B cell (primary cell): ENCODE data around the gene ENTHD1. TPM values are rescaled to one million over a fixed set of nuclear protein-coding genes. Genes with fewer than 3 reads are reported as not detected.

ENCODE experiments used
- ATAC-seq: fragments of 200-7000 bp; cut with Tn5 transposase; one replicate; pipeline ENCODE4 v1.10.0; 2021; ENCODE audit warnings: low read depth, mild to moderate bottlenecking, moderate number of reproducible peaks, moderate library complexity
- CTCF ChIA-PET: fragments of 350-600 bp; sonication (Branson Sonifier 250); formaldehyde crosslinking; loops from one replicate; lab custom pipeline; 2021; ENCODE audit warnings: antibody characterized with exemption, inconsistent platforms; lab: Charles Lee
- POLR2A ChIA-PET: fragments of 350-600 bp; sonication (Branson Sonifier 250); formaldehyde crosslinking; loops from one replicate; lab custom pipeline; 2021; ENCODE audit warnings: antibody characterized with exemption; lab: Charles Lee
- DNase-seq: peaks from one replicate; pipeline ENCODE4 v3.0.0; 2013
- H2AFZ ChIP-seq: 2 replicates; pipeline ENCODE4 v1.6.1; 2012; ENCODE audit warnings: mild to moderate bottlenecking, low read depth, low read length; ENCODE audit not compliant: insufficient read depth, poor library complexity, severe bottlenecking
- H3K27ac ChIP-seq, 2 donors: 1 replicate in 1 of 2; 2 replicates in 1 of 2; pipeline ENCODE4 v1.5.1; 2012 to 2013; ENCODE audit warnings: low read length in 2 of 2, mild to moderate bottlenecking in 2 of 2, moderate library complexity in 1 of 2
- H3K27me3 ChIP-seq, 4 experiments: fragments of 200-600 bp in 1 of 4; sonication (generic) in 1 of 4; replicated peaks in 1 of 4; 1 replicate in 2 of 4; 2 replicates in 2 of 4; pipeline versions ENCODE4 v1.6.1 to v1.7.0; 2013 to 2016; ENCODE audit warnings: low read length in 3 of 4, mild to moderate bottlenecking in 2 of 4, mixed read lengths in 1 of 4, moderate library complexity in 1 of 4; ENCODE audit not compliant: insufficient read depth in 4 of 4, control insufficient read depth in 3 of 4; ENCODE audit errors: control extremely low read depth in 1 of 4
- H3K36me3 ChIP-seq, 2 experiments: replicated peaks in 1 of 2; 1 replicate in 1 of 2; 2 replicates in 1 of 2; pipeline versions ENCODE4 v1.6.1 to v1.7.1; 2013; ENCODE audit warnings: low read length in 1 of 2; ENCODE audit not compliant: insufficient read depth in 2 of 2, control insufficient read depth in 1 of 2; ENCODE audit errors: control extremely low read depth in 1 of 2, extremely low read depth in 1 of 2
- H3K4me1 ChIP-seq, 2 donors: fragments of 200-600 bp in 1 of 2; sonication (generic) in 1 of 2; 1 replicate in 1 of 2; 2 replicates in 1 of 2; pipeline versions ENCODE4 v1.5.1 to v1.6.1; 2013 to 2017; ENCODE audit warnings: low read length in 2 of 2; ENCODE audit not compliant: control insufficient read depth in 2 of 2, insufficient read depth in 2 of 2
- H3K4me2 ChIP-seq: replicated peaks from 2 replicates; pipeline ENCODE3; 2012; ENCODE audit warnings: mild to moderate bottlenecking, low read depth, low read length; ENCODE audit not compliant: poor library complexity, severe bottlenecking
- H3K4me3 ChIP-seq, 5 experiments: fragments of 200-600 bp in 1 of 5; sonication (generic) in 1 of 5; 1 replicate in 3 of 5; 2 replicates in 2 of 5; pipeline versions ENCODE4 v1.5.1 to v1.7.0; 2011 to 2016; ENCODE audit warnings: low read length in 4 of 5, mild to moderate bottlenecking in 4 of 5, low read depth in 2 of 5, control low read depth in 1 of 5, moderate library complexity in 1 of 5; ENCODE audit not compliant: insufficient read depth in 1 of 5; ENCODE audit errors: control extremely low read depth in 1 of 5, extremely low read depth in 1 of 5
- H3K79me2 ChIP-seq: fragments of 200-600 bp; sonication (generic); one replicate; pipeline ENCODE4 v1.6.0; 2016; ENCODE audit warnings: low read length; ENCODE audit not compliant: control insufficient read depth, insufficient read depth
- H3K9ac ChIP-seq: fragments of 200-600 bp; sonication (generic); 2 replicates; pipeline ENCODE4 v1.6.1; 2017; ENCODE audit warnings: mild to moderate bottlenecking, low read length, moderate library complexity
- H3K9me3 ChIP-seq, 3 donors: one replicate each; pipeline versions ENCODE4 v1.6.1 to v1.7.1; 2013; ENCODE audit warnings: low read length in 2 of 3; ENCODE audit not compliant: control insufficient read depth in 2 of 3, insufficient read depth in 1 of 3; ENCODE audit errors: control extremely low read depth in 1 of 3
- H4K20me1 ChIP-seq: 2 replicates; pipeline ENCODE4 v1.6.0; 2012; ENCODE audit warnings: mild to moderate bottlenecking, low read length; ENCODE audit not compliant: insufficient read depth, control insufficient read depth, poor library complexity, severe bottlenecking
- H3K27ac Mint-ChIP-seq: one replicate; pipeline ENCODE4 v1.8.0; 2021; ENCODE audit warnings: mixed read lengths
- H3K27me3 Mint-ChIP-seq: one replicate; pipeline ENCODE4 v1.8.0; 2021; ENCODE audit warnings: mixed read lengths
- H3K4me1 Mint-ChIP-seq: one replicate; pipeline ENCODE4 v1.8.0; 2021; ENCODE audit warnings: mixed read lengths
- H3K4me3 Mint-ChIP-seq: one replicate; pipeline ENCODE4 v1.8.0; 2021; ENCODE audit warnings: mixed read lengths
- H3K9me3 Mint-ChIP-seq: one replicate; pipeline ENCODE4 v1.8.0; 2022; ENCODE audit warnings: mixed read lengths; ENCODE audit not compliant: insufficient read depth
- CTCF ChIP-seq: fragments of 200-600 bp; IDR thresholded peaks from one replicate; pipeline ENCODE4 v1.8.0; 2022; ENCODE audit warnings: antibody characterized with exemption, mild to moderate bottlenecking
- EZH2 ChIP-seq: IDR thresholded peaks from 2 replicates; pipeline ENCODE4 v1.6.1; 2012; ENCODE audit warnings: borderline replicate concordance, low read depth, mild to moderate bottlenecking, moderate library complexity, low read length; ENCODE audit not compliant: insufficient read depth, poor library complexity, severe bottlenecking
- WGBS: methylation state at CpG from one replicate; pipeline ENCODE4 v1.1.5; 2013; ENCODE audit warnings: missing lambda C conversion rate; ENCODE audit not compliant: insufficient coverage; 5-methylcytosine and 5-hydroxymethylcytosine counted together
- intact Hi-C: fragments of 100-400 bp; cut with micrococcal nuclease; formaldehyde crosslinking; loops from one replicate; pipeline ENCODE4 v1.10.0; 2022
- polyA plus RNA-seq: library from polyadenylated mRNA; depleted of rRNA; stranded (reverse); fragments of >200 nt; gene quantifications from 2 replicates; pipeline ENCODE4 v1.2.3, GENCODE V29; 2012
- total RNA-seq, 2 donors: library from RNA; stranded (reverse); fragments of 120-200 nt in 1 of 2; gene quantifications; 1 replicate in 1 of 2; 2 replicates in 1 of 2; pipeline versions ENCODE4 v1.2.3 to v1.2.4, GENCODE V29; 2013 to 2022

The ENTHD1 gene
- total and polyA plus RNA-seq, 2 donors (not counting 1 experiment from before 2014, with no cell fraction given) = not detected

- Histone ChIP-seq H3K9me3 (no peaks in the 10 kb centered on the region), H3K4me2 (no peak overlapping the region), H3K27ac (no peak overlapping the region), H3K79me2 (no peaks in the 10 kb centered on the region), H4K20me1 (no peaks in the 10 kb centered on the region), H3K4me3 (no peak overlapping the region), H3K27me3 (peaks cover 0 to under 1% (median 0%) of the 10 kb centered on the region in 4 experiments), H3K4me1 (peaks cover 7 to 8% of the 10 kb centered on the region in 2 donors), H3K36me3 (no peaks in the 10 kb centered on the region), H2AFZ (no peak overlapping the region), H3K9ac (no peak overlapping the region)
- CTCF ChIA-PET = no interaction called here
- no peak for ATAC-seq
- POLR2A ChIA-PET = no interaction called here
- Mint-ChIP-seq H3K4me1 (peaks cover 8% of the 10 kb centered on the region), H3K4me3 (no peak overlapping the region), H3K9me3 (no peaks in the 10 kb centered on the region), H3K27me3 (peaks cover 8% of the 10 kb centered on the region), H3K27ac (no peak overlapping the region)
- TF ChIP-seq EZH2 = no peak
- no peak for TF ChIP-seq CTCF
- no peak for DNase-seq
- WGBS = 81% methylated on average over 24 of the region's 25 CpGs
- intact Hi-C loops = no loop called here
Measured at GRCh38 chr22:39715778-39716495, 177.6 kb downstream of the ENTHD1 start.

- H3K9me3 Mint-ChIP-seq = no peaks in the 10 kb centered on the region
- intact Hi-C loops = no loop called here
- no peaks in the 10 kb centered on the region for H3K9me3 ChIP-seq
- H3K27me3 ChIP-seq = peaks cover 0 to 3% (median 0%) of the 10 kb centered on the region in 4 experiments
- DNase-seq (no peak), ATAC-seq (no peak)
- POLR2A ChIA-PET = no interaction called here
- H3K4me3 ChIP-seq = no peak overlapping the region
- H3K36me3 ChIP-seq = no peaks in the 10 kb centered on the region
- CTCF ChIA-PET = interaction anchor here (0.6 kb wide), 1 partner anchor 1692 kb away, joined by 3 read pairs; no protein-coding TSS in a partner anchor
- H3K4me3 Mint-ChIP-seq = no peak overlapping the region
- peaks cover 8% of the 10 kb centered on the region for H3K4me1 Mint-ChIP-seq
- H3K27me3 Mint-ChIP-seq = peaks cover 12% of the 10 kb centered on the region
- H3K4me2 ChIP-seq = no peak overlapping the region
- H3K4me1 ChIP-seq = peaks cover 7 to 8% of the 10 kb centered on the region in 2 donors
- no peak overlapping the region for H3K9ac ChIP-seq
- WGBS = 97% methylated on average over 8 of the region's 8 CpGs
- no peaks in the 10 kb centered on the region for H4K20me1 ChIP-seq
- H3K27ac Mint-ChIP-seq = no peak overlapping the region
- H2AFZ ChIP-seq = no peak overlapping the region
- H3K79me2 ChIP-seq = no peaks in the 10 kb centered on the region
- H3K27ac ChIP-seq = no peak overlapping the region
- TF ChIP-seq EZH2 (no peak), CTCF (no peak)
Measured at GRCh38 chr22:39714321-39714720, 179.2 kb downstream of the ENTHD1 start.
